ENCODE measurements around the gene ALDH1L2. TPM values are rescaled to one million over a fixed set of nuclear protein-coding genes. Genes with fewer than 3 reads are reported as not detected.

ALDH1L2 gene
- total RNA-seq, 4 donors from 2014 or later, result 4.0 to 8.1 (median 7.1) TPM

DNA sequence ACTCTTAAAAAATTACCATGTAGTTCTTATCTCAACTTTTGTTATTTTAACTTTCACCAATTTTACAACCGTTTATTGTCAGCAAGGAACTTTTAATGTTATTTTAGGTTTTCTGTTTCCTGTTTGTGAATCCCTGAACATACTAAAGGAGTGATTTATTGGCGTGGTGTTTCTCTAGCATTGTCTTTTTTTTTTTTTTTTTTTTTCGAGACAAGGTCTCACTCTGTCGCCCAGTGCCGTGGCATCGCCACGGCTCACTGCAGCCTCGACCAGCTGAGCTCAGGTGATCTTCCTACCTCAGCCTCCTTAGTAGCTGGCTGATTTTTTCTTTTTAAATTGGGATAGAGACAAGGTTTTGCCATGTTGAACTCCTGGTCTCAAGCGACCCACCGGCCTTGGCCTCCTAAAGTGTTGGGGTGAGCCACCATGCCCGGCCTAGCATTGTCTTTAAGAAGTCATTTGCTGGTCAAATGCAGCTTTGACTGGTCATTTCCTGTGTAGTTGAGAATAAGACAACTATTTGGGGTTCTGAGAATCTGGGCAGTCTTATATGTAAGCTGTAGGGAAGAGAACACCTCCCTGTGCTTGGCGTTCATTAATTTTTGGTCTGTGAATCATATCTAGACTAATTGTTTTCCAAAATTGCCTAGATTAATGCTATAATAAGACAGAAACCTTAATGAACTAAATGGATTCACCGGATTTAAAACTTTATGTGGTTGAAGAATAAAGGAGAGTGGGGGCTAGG lies 25.4 kb upstream of the ALDH1L2 start:
- Histone ChIP-seq H3K4me3 (peak overlapping the region; percentile 8 to 91), H3K27ac (peak overlapping the region; percentile 47 to 99 (median 74))
- 52 to 64% methylated on average over 11 to 13 of the region's 13 CpGs for WGBS, 2 donors (ENCODE audit: low coverage in 1 of 2)

DNA sequence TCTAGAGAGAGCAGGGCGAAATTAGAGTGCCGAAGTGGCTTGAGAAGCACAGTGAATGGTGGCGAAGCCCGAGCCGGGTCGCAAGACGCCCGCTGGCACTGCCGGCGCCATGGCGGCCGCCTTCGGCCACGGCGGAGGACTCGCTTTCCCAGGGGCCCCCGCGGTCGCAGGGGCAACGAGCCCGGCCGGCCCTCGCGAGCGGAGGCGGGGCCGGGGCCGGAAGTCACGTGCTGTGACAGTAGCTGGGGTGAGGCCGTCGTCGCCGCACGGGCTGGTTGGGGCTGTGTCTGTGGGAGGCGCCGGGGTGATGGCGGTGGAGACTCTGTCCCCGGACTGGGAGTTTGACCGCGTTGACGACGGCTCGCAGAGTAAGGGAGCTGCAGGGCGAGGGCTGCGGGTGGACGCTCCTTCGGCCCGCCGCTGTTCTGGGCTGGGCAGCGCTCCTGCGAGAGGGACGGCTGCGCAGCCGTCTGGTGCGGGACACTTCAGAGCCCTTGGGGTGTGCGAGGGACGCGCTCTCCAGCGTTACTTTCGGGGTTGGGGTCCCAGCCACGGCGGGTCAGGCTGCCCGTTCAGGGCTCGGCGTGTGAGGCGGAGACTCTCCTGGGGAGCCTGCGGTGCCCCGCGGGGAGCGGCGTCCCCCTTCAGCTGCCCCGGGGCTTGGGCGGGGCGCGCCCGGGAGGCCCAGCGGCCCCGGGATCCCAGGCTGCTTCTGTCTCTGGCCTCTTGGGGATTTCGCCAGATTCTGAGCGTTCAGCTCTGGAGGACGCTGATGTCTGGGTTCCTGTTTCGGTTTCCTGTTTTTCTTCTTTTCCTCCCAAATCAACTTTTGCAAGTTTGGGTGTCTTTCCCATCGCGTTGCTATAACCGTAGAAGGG lies 23.5 kb upstream of the ALDH1L2 start, which contains the start of gene WASHC4:
Gene WASHC4 (plus strand): TSS at position 238 of the 878 bp plus-strand sequence. CDS start 70 bp downstream, at position 308.
- H3K4me1 ChIP-seq, result peaks cover 7 to 53% (median 8%) of the 10 kb centered on the region in 3 donors
- peak; percentile 99 for ATAC-seq
- WGBS, 2 donors (ENCODE audit: low coverage in 1 of 2), result 0% methylated on average over 2 to 26 of the region's 85 CpGs

More for the DNA sequence above, 25.4 kb upstream of the ALDH1L2 start:
- ATAC-seq, result no peak
- Histone ChIP-seq H3K9me3 (no peaks in the 10 kb centered on the region), H3K4me1 (peaks cover 7 to 64% (median 8%) of the 10 kb centered on the region in 3 donors), H3K36me3 (peaks cover 0 to 14% of the 10 kb centered on the region in 2 donors), H3K27me3 (no peaks in the 10 kb centered on the region)
- TF ChIP-seq, protein P1, sequence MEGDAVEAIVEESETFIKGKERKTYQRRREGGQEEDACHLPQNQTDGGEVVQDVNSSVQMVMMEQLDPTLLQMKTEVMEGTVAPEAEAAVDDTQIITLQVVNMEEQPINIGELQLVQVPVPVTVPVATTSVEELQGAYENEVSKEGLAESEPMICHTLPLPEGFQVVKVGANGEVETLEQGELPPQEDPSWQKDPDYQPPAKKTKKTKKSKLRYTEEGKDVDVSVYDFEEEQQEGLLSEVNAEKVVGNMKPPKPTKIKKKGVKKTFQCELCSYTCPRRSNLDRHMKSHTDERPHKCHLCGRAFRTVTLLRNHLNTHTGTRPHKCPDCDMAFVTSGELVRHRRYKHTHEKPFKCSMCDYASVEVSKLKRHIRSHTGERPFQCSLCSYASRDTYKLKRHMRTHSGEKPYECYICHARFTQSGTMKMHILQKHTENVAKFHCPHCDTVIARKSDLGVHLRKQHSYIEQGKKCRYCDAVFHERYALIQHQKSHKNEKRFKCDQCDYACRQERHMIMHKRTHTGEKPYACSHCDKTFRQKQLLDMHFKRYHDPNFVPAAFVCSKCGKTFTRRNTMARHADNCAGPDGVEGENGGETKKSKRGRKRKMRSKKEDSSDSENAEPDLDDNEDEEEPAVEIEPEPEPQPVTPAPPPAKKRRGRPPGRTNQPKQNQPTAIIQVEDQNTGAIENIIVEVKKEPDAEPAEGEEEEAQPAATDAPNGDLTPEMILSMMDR (IDR thresholded peaks at IDR 0.05), result no peak
- TF ChIP-seq POLR2AphosphoS5 (IDR thresholded peaks at IDR 0.05) (no peak), EP300 (IDR thresholded peaks at IDR 0.05) (no peak), POLR2A (IDR thresholded peaks at IDR 0.05) (no peak)

DNA sequence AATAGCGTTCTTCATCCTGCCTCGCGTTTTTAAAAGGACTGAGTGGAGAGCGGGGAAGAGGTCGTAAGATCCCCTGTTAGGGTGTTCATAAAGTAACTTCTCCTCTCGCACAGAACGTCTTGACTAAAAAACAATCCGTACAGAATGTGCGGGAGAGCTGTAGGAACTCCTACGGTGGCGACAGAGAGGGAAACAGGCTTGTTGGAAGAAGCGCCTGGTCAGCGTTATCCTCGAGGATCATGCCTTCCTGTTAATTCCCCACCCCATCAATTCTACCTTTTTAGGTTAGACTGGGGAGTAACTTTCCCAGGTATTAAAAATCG lies 22.9 kb upstream of the ALDH1L2 start:
- H3K9me3 ChIP-seq, result no peaks in the 10 kb centered on the region
- H3K27ac ChIP-seq, result peak overlapping the region; percentile 97 to 99 (median 98)
- no peaks in the 10 kb centered on the region for H3K27me3 ChIP-seq
- H3K36me3 ChIP-seq, result no peaks in the 10 kb centered on the region
- WGBS, 2 donors (ENCODE audit: low coverage in 1 of 2), result 0% methylated on average over 6 to 15 of the region's 15 CpGs
- TF ChIP-seq EP300 (IDR thresholded peaks at IDR 0.05), result no peak
- TF ChIP-seq POLR2A (IDR thresholded peaks at IDR 0.05), result no peak
- no peak for TF ChIP-seq POLR2AphosphoS5 (IDR thresholded peaks at IDR 0.05)
- TF ChIP-seq, protein P1 (IDR thresholded peaks at IDR 0.05), result no peak
- H3K4me3 ChIP-seq, result peak overlapping the region; percentile 87 to 91
- H3K4me1 ChIP-seq, result peaks cover 7 to 47% (median 8%) of the 10 kb centered on the region in 3 donors
- ATAC-seq, result peak; percentile 54

More for the DNA sequence above, 23.5 kb upstream of the ALDH1L2 start, which contains the start of gene WASHC4:
- Histone ChIP-seq H3K4me3 (peak within 1 kb of the TSS; percentile 87 to 91), H3K27me3 (no peaks in the 10 kb centered on the region), H3K9me3 (no peaks in the 10 kb centered on the region), H3K27ac (peak within 1 kb of the TSS; percentile 97 to 99 (median 98)), H3K36me3 (peaks cover 0 to 5% of the 10 kb centered on the region in 2 donors)
- peak; percentile 96 for TF ChIP-seq POLR2A (IDR thresholded peaks at IDR 0.05)
- peak; percentile 96 for TF ChIP-seq POLR2AphosphoS5 (IDR thresholded peaks at IDR 0.05)
- TF ChIP-seq, protein P1 (IDR thresholded peaks at IDR 0.05), result peak in 2 of 4 experiments; percentile 2 to 10
- TF ChIP-seq EP300 (IDR thresholded peaks at IDR 0.05), result no peak

DNA sequence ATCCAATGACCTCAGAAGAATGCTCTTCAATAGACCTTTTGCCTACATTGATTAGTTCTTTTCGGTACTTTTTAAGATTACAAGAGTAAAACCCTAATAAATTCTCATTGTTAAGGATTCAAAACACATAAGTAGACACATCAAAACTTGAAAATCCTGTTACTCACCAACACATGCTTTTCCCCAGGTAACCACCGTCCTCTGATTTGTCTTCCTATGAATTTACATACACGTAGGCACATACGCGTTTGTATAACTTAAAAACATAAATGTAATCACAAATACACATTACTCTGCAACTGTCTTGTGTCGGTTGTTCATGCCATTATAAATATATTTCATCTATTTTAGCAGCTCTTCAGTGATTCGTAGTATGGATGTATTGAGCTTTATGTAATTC lies 22.4 kb upstream of the ALDH1L2 start:
- WGBS, 2 donors (ENCODE audit: low coverage in 1 of 2), result 33 to 49% methylated on average over 7 of the region's 7 CpGs

More for the DNA sequence above, 22.4 kb upstream of the ALDH1L2 start:
- no peaks in the 10 kb centered on the region for H3K27me3 ChIP-seq
- peak overlapping the region in 3 of 4 donors; percentile 97 to 99 (median 99) for H3K27ac ChIP-seq
- H3K36me3 ChIP-seq, result no peaks in the 10 kb centered on the region
- H3K4me3 ChIP-seq, result peak overlapping the region; percentile 87 to 91
- no peak for ATAC-seq
- TF ChIP-seq POLR2A (IDR thresholded peaks at IDR 0.05) (no peak), EP300 (IDR thresholded peaks at IDR 0.05) (no peak), POLR2AphosphoS5 (IDR thresholded peaks at IDR 0.05) (no peak)
- TF ChIP-seq, protein P1 (IDR thresholded peaks at IDR 0.05), result no peak
- H3K9me3 ChIP-seq, result no peaks in the 10 kb centered on the region
- peaks cover 4 to 42% (median 8%) of the 10 kb centered on the region in 3 donors for H3K4me1 ChIP-seq
